Right atrium auricular region (tissue), 2 donors: ENCODE data around the gene STK17A. TPM values are rescaled to one million over a fixed set of nuclear protein-coding genes. Genes with fewer than 3 reads are reported as not detected.
"Not testable (repeated sequence)": the region's sequence is repeated elsewhere in the genome, so short reads cannot be mapped to it uniquely, and the experiment has no call there.

Experiments
- DNase-seq: peaks from one replicate; pipeline ENCODE4 v3.0.0-alpha.2; 2019; ENCODE audit warnings: low spot score
- H3K27ac ChIP-seq, 2 donors: fragments of 200-600 bp; sonication (generic); 1 replicate in 1 of 2; 2 replicates in 1 of 2; pipeline ENCODE4 v1.5.1; 2016 to 2019
- H3K27me3 ChIP-seq, 2 donors: fragments of 200-600 bp; sonication (generic); one replicate each; pipeline versions ENCODE4 v1.5.1 to v1.6.0; 2017 to 2019
- H3K36me3 ChIP-seq: fragments of 200-600 bp; sonication (generic); one replicate; pipeline ENCODE4 v1.5.1; 2016
- H3K4me1 ChIP-seq, 2 donors: fragments of 200-600 bp; sonication (generic); one replicate each; pipeline versions ENCODE4 v1.5.1 to v1.6.0; 2017 to 2019
- H3K4me3 ChIP-seq, 2 donors: fragments of 200-600 bp; sonication (generic); 1 replicate in 1 of 2; 2 replicates in 1 of 2; pipeline ENCODE4 v1.5.1; 2017 to 2019; ENCODE audit warnings: mild to moderate bottlenecking in 1 of 2, moderate library complexity in 1 of 2
- H3K9me3 ChIP-seq, 2 donors: fragments of 200-600 bp; sonication (generic); one replicate each; pipeline ENCODE4 v1.5.1; 2019
- total RNA-seq, 2 donors: library from RNA; depleted of rRNA; stranded (reverse); fragments of >200 nt; gene quantifications; one replicate each; pipeline ENCODE4 v1.1.0, GENCODE V29; 2016
- TF ChIP-seq, protein P1 (sequence below), 2 donors: fragments of 200-600 bp; sonication (generic); IDR thresholded peaks; one replicate each; pipeline ENCODE4 v1.5.1; 2019; ENCODE audit warnings: antibody characterized with exemption in 2 of 2

STK17A gene
- total RNA-seq, 2 donors from 2014 or later, result 15.6 to 25.9 TPM

DNA sequence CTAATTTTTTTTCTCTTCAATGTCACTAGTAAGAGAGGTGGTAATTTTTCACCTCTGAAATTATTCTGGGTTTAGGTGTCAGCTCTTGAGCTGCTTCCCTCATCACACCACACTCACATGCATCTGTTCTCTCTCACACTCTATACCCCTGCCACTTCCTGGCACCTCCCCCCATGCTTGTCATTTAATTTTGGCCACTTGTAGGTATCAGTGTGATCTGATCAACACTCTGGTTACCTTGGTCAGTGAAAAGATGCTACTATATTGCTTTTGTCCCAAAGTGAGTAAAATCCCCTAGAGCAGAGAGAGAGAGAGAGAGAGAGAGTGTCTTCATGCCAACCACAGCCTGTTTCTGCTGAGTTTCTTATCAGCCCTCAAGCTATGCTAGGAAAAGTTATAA, 42.5 kb downstream of the STK17A start:
- no peaks in the 10 kb centered on the region for H3K9me3 ChIP-seq
- no peaks in the 10 kb centered on the region for H3K27me3 ChIP-seq
- H3K27ac ChIP-seq, result peak overlapping the region in 1 of 2 donors; percentile 79
- TF ChIP-seq, protein P1, sequence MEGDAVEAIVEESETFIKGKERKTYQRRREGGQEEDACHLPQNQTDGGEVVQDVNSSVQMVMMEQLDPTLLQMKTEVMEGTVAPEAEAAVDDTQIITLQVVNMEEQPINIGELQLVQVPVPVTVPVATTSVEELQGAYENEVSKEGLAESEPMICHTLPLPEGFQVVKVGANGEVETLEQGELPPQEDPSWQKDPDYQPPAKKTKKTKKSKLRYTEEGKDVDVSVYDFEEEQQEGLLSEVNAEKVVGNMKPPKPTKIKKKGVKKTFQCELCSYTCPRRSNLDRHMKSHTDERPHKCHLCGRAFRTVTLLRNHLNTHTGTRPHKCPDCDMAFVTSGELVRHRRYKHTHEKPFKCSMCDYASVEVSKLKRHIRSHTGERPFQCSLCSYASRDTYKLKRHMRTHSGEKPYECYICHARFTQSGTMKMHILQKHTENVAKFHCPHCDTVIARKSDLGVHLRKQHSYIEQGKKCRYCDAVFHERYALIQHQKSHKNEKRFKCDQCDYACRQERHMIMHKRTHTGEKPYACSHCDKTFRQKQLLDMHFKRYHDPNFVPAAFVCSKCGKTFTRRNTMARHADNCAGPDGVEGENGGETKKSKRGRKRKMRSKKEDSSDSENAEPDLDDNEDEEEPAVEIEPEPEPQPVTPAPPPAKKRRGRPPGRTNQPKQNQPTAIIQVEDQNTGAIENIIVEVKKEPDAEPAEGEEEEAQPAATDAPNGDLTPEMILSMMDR (IDR thresholded peaks at IDR 0.05), result no peak
- no peak for DNase-seq
- peaks cover 0 to 14% of the 10 kb centered on the region in 2 donors for H3K4me1 ChIP-seq
- peaks cover 9% of the 10 kb centered on the region for H3K36me3 ChIP-seq
- no peak overlapping the region for H3K4me3 ChIP-seq

DNA sequence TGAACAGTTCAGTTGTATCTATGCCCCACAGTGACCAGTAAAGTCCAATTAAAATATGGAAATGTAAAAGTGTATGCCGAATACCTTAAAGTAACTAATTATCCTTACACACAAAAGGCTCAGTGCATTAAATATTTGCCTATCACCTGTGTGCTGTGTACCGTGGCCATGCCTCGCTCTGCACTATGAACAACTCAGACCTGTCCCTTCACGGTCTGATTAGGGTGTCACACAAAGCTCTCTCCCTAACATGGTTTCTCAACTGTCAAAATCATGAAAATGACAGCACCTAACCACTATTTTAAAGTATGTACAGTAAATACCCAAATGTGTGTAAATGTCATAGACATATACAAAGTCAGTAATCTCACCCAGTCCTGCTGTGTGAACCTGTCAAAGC, 43.1 kb downstream of the STK17A start:
- TF ChIP-seq, protein P1 (IDR thresholded peaks at IDR 0.05), result no peak
- Histone ChIP-seq H3K4me1 (peaks cover 0 to 14% of the 10 kb centered on the region in 2 donors), H3K27ac (peak overlapping the region in 1 of 2 donors; percentile 79), H3K4me3 (no peak overlapping the region), H3K36me3 (peaks cover 9% of the 10 kb centered on the region), H3K9me3 (no peaks in the 10 kb centered on the region), H3K27me3 (no peaks in the 10 kb centered on the region)
- no peak for DNase-seq

DNA sequence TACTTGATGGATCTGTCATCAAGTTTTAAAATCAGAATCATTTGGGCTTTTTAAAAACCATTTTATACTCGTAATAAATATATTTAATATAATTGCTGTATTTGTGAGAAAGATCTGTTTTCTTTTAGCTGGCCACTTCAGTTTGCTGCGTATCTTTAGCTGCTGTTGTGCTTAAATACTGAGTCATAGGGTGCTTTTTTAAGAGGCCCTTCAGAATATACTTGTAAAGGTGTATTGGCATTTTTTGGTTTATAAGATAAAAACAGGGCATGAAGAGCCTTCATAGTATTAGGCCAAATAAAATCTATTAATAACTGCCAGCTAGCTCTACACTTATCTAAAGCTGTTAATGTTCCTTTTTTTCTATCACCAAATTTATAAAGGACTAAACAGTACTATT, 43.8 kb downstream of the STK17A start:
- no peaks in the 10 kb centered on the region for H3K27me3 ChIP-seq
- peak overlapping the region in 1 of 2 donors; percentile 79 for H3K27ac ChIP-seq
- H3K36me3 ChIP-seq, result peaks cover 12% of the 10 kb centered on the region
- no peaks in the 10 kb centered on the region for H3K9me3 ChIP-seq
- DNase-seq, result no peak
- H3K4me3 ChIP-seq, result no peak overlapping the region
- TF ChIP-seq, protein P1 (IDR thresholded peaks at IDR 0.05), result no peak
- peaks cover 0 to 14% of the 10 kb centered on the region in 2 donors for H3K4me1 ChIP-seq

DNA sequence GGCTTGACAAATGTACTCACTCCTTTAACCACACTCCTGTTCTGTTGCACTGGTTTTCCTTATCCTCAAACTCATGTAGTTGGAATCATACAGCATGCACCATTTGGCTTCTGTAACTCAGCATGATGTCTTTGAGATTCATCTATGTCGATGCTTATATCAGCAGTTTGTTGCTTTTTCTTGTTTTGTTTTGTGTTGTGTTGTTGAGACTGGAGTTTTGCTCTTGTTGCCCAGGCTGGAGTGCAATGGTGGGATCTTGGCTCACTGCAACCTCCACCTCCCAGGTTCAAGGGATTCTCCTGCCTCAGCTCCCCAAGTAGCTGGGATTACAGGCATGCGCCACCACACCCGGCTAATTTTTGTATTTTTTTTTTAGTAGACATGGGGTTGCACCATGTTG, 44.9 kb downstream of the STK17A start:
- not testable (repeated sequence) for H3K9me3 ChIP-seq
- H3K36me3 ChIP-seq, result peaks cover 23% of the 10 kb centered on the region

DNA sequence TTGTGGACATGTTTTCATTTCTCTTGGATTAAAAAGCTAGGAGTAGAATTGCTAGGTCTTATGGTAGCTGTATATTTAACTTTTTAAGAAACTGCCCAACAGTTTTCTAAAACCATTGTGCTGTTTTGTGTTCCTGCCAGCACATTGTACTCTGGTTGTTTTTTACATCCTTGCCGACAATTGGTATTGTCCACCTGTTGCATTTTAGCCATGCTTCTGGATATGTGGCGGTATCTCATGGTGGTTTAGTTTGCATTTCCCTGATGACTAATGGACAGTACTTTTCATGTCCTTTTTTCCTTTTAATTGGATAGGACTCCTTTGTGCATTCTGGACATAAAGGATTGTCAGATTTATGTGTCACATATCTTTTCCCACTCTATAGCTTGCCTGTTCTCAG, 45.5 kb downstream of the STK17A start:
- Histone ChIP-seq H3K36me3 (peaks cover 27% of the 10 kb centered on the region), H3K27ac (no peak overlapping the region), H3K27me3 (no peaks in the 10 kb centered on the region), H3K9me3 (no peaks in the 10 kb centered on the region), H3K4me3 (no peak overlapping the region), H3K4me1 (peaks cover 0 to 14% of the 10 kb centered on the region in 2 donors)
- no peak for DNase-seq
- TF ChIP-seq, protein P1 (IDR thresholded peaks at IDR 0.05), result no peak

More for the DNA sequence above, 44.9 kb downstream of the STK17A start:
- peaks cover 0 to 14% of the 10 kb centered on the region in 2 donors for H3K4me1 ChIP-seq
- H3K27ac ChIP-seq, H3K4me3 ChIP-seq, DNase-seq, H3K27me3 ChIP-seq: not testable (repeated sequence)

DNA sequence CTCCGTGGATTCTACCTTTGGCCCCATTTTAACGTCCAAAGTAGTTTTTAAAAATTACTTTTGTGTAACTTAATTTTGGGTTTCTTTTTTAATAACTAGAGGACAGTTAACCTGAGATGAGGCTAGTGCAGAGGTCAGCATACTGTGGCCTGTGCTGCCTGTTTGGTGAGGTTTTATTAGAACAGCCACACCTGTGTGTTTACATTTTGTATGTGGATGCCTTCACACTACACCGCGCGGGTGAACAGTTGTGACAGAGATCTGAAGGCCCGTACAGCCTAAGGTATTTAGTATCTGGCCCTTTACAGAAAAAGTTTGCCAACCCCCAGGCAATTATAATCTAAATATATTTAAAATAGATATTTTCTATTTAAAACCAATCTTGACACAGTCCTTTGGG, 46.9 kb downstream of the STK17A start:
- no peak overlapping the region for H3K27ac ChIP-seq
- H3K4me1 ChIP-seq, result peaks cover 0 to 14% of the 10 kb centered on the region in 2 donors
- TF ChIP-seq, protein P1 (IDR thresholded peaks at IDR 0.05), result no peak
- H3K27me3 ChIP-seq, result no peaks in the 10 kb centered on the region
- DNase-seq, result no peak
- H3K4me3 ChIP-seq, result no peak overlapping the region
- peaks cover 20% of the 10 kb centered on the region for H3K36me3 ChIP-seq
- H3K9me3 ChIP-seq, result no peaks in the 10 kb centered on the region
